ENCODE measurements around the gene FEM1C. TPM values are rescaled to one million over a fixed set of nuclear protein-coding genes. Genes with fewer than 3 reads are reported as not detected.

FEM1C gene
- total and polyA plus RNA-seq, 2 of the 4 experiments (the other 2 are of a cell fraction): 6.3 to 21.5 TPM

GRCh38 chr5:115531787-115532367 is 12.7 kb downstream of the FEM1C start:
- TF ChIP-seq BHLHE40 (IDR thresholded peaks at IDR 0.05; ENCODE audit: low read depth, low read length) (no peak), NFE2L2 (IDR thresholded peaks at IDR 0.05; ENCODE audit: low read depth, low read length) (no peak), MXI1 (IDR thresholded peaks at IDR 0.05; ENCODE audit: borderline replicate concordance, low read depth, low read length) (no peak), FOS (IDR thresholded peaks at IDR 0.05; ENCODE audit: low read depth, low read length) (no peak), CHD1 (IDR thresholded peaks at IDR 0.05; ENCODE audit: low read depth, low read length) (no peak), CEBPB (IDR thresholded peaks at IDR 0.05; ENCODE audit: low read depth, low read length) (no peak), RCOR1 (IDR thresholded peaks at IDR 0.05; ENCODE audit: insufficient replicate concordance, low read length) (no peak), RAD21 (IDR thresholded peaks at IDR 0.05; ENCODE audit: low read length) (no peak)
- TF ChIP-seq, protein P1, sequence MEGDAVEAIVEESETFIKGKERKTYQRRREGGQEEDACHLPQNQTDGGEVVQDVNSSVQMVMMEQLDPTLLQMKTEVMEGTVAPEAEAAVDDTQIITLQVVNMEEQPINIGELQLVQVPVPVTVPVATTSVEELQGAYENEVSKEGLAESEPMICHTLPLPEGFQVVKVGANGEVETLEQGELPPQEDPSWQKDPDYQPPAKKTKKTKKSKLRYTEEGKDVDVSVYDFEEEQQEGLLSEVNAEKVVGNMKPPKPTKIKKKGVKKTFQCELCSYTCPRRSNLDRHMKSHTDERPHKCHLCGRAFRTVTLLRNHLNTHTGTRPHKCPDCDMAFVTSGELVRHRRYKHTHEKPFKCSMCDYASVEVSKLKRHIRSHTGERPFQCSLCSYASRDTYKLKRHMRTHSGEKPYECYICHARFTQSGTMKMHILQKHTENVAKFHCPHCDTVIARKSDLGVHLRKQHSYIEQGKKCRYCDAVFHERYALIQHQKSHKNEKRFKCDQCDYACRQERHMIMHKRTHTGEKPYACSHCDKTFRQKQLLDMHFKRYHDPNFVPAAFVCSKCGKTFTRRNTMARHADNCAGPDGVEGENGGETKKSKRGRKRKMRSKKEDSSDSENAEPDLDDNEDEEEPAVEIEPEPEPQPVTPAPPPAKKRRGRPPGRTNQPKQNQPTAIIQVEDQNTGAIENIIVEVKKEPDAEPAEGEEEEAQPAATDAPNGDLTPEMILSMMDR (conservative IDR thresholded peaks at IDR 0.05; ENCODE audit: low read depth, low read length): no peak
- TF ChIP-seq, protein P2, sequence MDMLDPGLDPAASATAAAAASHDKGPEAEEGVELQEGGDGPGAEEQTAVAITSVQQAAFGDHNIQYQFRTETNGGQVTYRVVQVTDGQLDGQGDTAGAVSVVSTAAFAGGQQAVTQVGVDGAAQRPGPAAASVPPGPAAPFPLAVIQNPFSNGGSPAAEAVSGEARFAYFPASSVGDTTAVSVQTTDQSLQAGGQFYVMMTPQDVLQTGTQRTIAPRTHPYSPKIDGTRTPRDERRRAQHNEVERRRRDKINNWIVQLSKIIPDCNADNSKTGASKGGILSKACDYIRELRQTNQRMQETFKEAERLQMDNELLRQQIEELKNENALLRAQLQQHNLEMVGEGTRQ (IDR thresholded peaks at IDR 0.05; ENCODE audit: low read depth, low read length): no peak
- DNase-seq (no peak), ATAC-seq (ENCODE audit: low read depth) (no peak)
- no peak overlapping the region for H3K14ac ChIP-seq (replicated peaks; ENCODE audit: low read depth, low read length)
- no peak overlapping the region for H3K9ac ChIP-seq (ENCODE audit: low read depth, low read length)
- no peaks in the 10 kb centered on the region for H3K27me3 ChIP-seq (ENCODE audit: control insufficient read depth, insufficient read depth, low read length)
- H3K23ac ChIP-seq (ENCODE audit: low read depth, low read length): no peak overlapping the region
- peaks cover 8% of the 10 kb centered on the region for H3K36me3 ChIP-seq (ENCODE audit: control insufficient read depth, insufficient read depth, low read length)
- in situ Hi-C loops (cut with MboI; ENCODE audit: low sequenced_read_pairs) (no loop called here), dilution Hi-C loops (cut with HindIII; ENCODE audit: low sequenced_read_pairs, unreplicated experiment) (no loop called here), intact Hi-C loops (cut with micrococcal nuclease) (no loop called here)
- H2AK9ac ChIP-seq (replicated peaks; ENCODE audit: low read depth, low read length, poor library complexity): no peak overlapping the region
- H2AFZ ChIP-seq (replicated peaks; ENCODE audit: low read length, poor library complexity): no peak overlapping the region
- CTCF ChIA-PET: no interaction called here
- H2BK120ac ChIP-seq (ENCODE audit: low read depth, low read length): no peak overlapping the region
- H4K91ac ChIP-seq (ENCODE audit: insufficient read depth, low read depth, low read length): no peak overlapping the region
- H3K56ac ChIP-seq (ENCODE audit: extremely low read depth, insufficient read depth, low read length): no peak overlapping the region
- 0 out of 2 replicates have a peak overlapping the region, but pooled peaks have one; percentile 4 for H3K4me2 ChIP-seq (ENCODE audit: low read depth, low read length)
- BruUV-seq (replicated peaks): no TSS peak
- no peaks in the 10 kb centered on the region for H3K9me3 ChIP-seq (ENCODE audit: control insufficient read depth, insufficient read depth, low read length)
- no peak overlapping the region for H3K27ac ChIP-seq (ENCODE audit: insufficient read depth, low read length)
- H3K4me1 ChIP-seq (ENCODE audit: control insufficient read depth, insufficient read depth, low read length): peaks cover 4% of the 10 kb centered on the region; the same call in 1 of the 2 replicates
- peaks cover 47% of the 10 kb centered on the region; the same call in 1 of the 2 replicates for H4K20me1 ChIP-seq (ENCODE audit: insufficient read depth, low read length)
- H3K9me1 ChIP-seq (ENCODE audit: insufficient read depth, low read length): peaks cover 2% of the 10 kb centered on the region
- no peak overlapping the region for H4K5ac ChIP-seq (ENCODE audit: low read depth, low read length)
- no peak overlapping the region for H3K4ac ChIP-seq (ENCODE audit: low read depth, low read length)
- no peak overlapping the region for H2BK20ac ChIP-seq (ENCODE audit: low read depth, low read length)
- POLR2A ChIA-PET (ENCODE audit: unreplicated experiment): no interaction called here
- no peak overlapping the region for H4K8ac ChIP-seq (ENCODE audit: low read depth in 2 of 2, low read length in 2 of 2)
- peaks cover 5 to 34% of the 10 kb centered on the region in 2 experiments; a peak in 3 of 4 replicates for H3K79me1 ChIP-seq (ENCODE audit: low read depth in 1 of 2, low read length in 2 of 2)
- no CpG with 5 or more reads among the region's 1 CpG for WGBS, 2 experiments (ENCODE audit: extremely low coverage in 2 of 2, insufficient read length in 1 of 2)
- no peak overlapping the region for H2BK5ac ChIP-seq (ENCODE audit: low read depth, low read length, poor library complexity, severe bottlenecking)
- H3K4me3 ChIP-seq (ENCODE audit: insufficient read depth, low read depth, low read length): no peak overlapping the region
- H2AK5ac ChIP-seq (ENCODE audit: low read depth, low read length): no peak overlapping the region
- no peak overlapping the region for H3K18ac ChIP-seq (ENCODE audit: low read depth, low read length)
- H2BK15ac ChIP-seq (ENCODE audit: low read depth, low read length): no peak overlapping the region
